ENCODE results near the gene KRTAP2-3.
"Not testable (repeated sequence)": the region's sequence is repeated elsewhere in the genome, so short reads cannot be mapped to it uniquely, and the experiment has no call there.

DNA sequence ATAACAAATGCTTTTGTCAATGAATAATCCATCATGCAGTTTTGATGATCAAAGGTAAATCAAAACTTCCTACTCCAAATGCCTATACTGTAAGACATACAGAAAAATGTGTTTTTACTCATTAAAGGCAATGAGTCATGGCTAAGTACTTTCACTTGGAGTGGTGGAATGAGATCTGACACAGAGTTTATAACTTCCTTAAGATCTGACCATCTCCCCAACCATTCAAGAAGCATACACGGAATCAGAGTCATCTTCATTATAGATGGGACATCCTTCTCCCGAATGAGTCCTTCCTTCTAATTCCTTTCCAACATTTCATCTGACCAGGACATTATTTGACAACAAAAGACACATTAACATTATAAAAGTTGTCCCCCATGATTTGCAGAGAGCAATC lies 23.5 kb upstream of the KRTAP2-3 start:
- TF ChIP-seq, protein P1, sequence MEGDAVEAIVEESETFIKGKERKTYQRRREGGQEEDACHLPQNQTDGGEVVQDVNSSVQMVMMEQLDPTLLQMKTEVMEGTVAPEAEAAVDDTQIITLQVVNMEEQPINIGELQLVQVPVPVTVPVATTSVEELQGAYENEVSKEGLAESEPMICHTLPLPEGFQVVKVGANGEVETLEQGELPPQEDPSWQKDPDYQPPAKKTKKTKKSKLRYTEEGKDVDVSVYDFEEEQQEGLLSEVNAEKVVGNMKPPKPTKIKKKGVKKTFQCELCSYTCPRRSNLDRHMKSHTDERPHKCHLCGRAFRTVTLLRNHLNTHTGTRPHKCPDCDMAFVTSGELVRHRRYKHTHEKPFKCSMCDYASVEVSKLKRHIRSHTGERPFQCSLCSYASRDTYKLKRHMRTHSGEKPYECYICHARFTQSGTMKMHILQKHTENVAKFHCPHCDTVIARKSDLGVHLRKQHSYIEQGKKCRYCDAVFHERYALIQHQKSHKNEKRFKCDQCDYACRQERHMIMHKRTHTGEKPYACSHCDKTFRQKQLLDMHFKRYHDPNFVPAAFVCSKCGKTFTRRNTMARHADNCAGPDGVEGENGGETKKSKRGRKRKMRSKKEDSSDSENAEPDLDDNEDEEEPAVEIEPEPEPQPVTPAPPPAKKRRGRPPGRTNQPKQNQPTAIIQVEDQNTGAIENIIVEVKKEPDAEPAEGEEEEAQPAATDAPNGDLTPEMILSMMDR (IDR thresholded peaks at IDR 0.05; ENCODE audit: low read length) = not testable (repeated sequence)
- TF ChIP-seq EZH2 (IDR thresholded peaks at IDR 0.05; ENCODE audit: borderline replicate concordance, low read length) = not testable (repeated sequence)
